IPS DF 4.7 (cell line): Measurements from ENCODE around the gene CDKN1B.

Source experiments
- DNase-seq: peaks from one replicate; pipeline ENCODE4 v3.0.0-alpha.2; 2013; ENCODE audit warnings: low spot score; ENCODE audit errors: extremely low read depth

CDKN1B gene

GRCh38 chr12:12700254-12700653, 16.9 kb upstream of the CDKN1B start:
- no peak for DNase-seq

- no peak for DNase-seq
Measured at GRCh38 chr12:12701457-12701856, 15.7 kb upstream of the CDKN1B start.

GRCh38 chr12:12704593-12705230, 12.5 kb upstream of the CDKN1B start:
- DNase-seq: peak; percentile 90

- DNase-seq: no peak
Measured at GRCh38 chr12:12705838-12706520, 11.2 kb upstream of the CDKN1B start.

- DNase-seq: no peak
Measured at GRCh38 chr12:12713932-12714275, 3.3 kb upstream of the CDKN1B start.

- no peak for DNase-seq
Measured at GRCh38 chr12:12714276-12715021, 2.7 kb upstream of the CDKN1B start.

- no peak for DNase-seq
Measured at GRCh38 chr12:12715128-12715458, 2.1 kb upstream of the CDKN1B start.

GRCh38 chr12:12715459-12716150, 1.6 kb upstream of the CDKN1B start:
- no peak for DNase-seq

- no peak for DNase-seq
Measured at GRCh38 chr12:12716151-12716792, 896 bp upstream of the CDKN1B start.

GRCh38 chr12:12717586-12718380, 615 bp downstream of the CDKN1B start:
- DNase-seq: no peak

- no peak for DNase-seq
Measured at GRCh38 chr12:12718381-12718759, 1.2 kb downstream of the CDKN1B start.

GRCh38 chr12:12718853-12719252, 1.7 kb downstream of the CDKN1B start:
- DNase-seq: no peak

GRCh38 chr12:12719496-12719895, 2.3 kb downstream of the CDKN1B start:
- DNase-seq: no peak

- DNase-seq: no peak
Measured at GRCh38 chr12:12720052-12720451, 2.9 kb downstream of the CDKN1B start.

GRCh38 chr12:12720672-12721161, 3.5 kb downstream of the CDKN1B start:
- no peak for DNase-seq

- DNase-seq: no peak
Measured at GRCh38 chr12:12721176-12721751, 4.1 kb downstream of the CDKN1B start.

- DNase-seq: no peak
Measured at GRCh38 chr12:12721814-12722434, 4.8 kb downstream of the CDKN1B start.

GRCh38 chr12:12722435-12723148, 5.4 kb downstream of the CDKN1B start:
- DNase-seq: no peak

GRCh38 chr12:12723149-12723680, 6.0 kb downstream of the CDKN1B start:
- no peak for DNase-seq
